ENCODE measurements around the gene SERPINA1. TPM values are rescaled to one million over a fixed set of nuclear protein-coding genes. Genes with fewer than 3 reads are reported as not detected.
"Not testable (repeated sequence)": the region's sequence is repeated elsewhere in the genome, so short reads cannot be mapped to it uniquely, and the experiment has no call there.

SERPINA1 gene
- total and polyA plus RNA-seq, 2 of the 13 experiments (the other 11 are each of a cell fraction or from before 2014, with no cell fraction given) = 3,266 to 11,015 TPM

DNA sequence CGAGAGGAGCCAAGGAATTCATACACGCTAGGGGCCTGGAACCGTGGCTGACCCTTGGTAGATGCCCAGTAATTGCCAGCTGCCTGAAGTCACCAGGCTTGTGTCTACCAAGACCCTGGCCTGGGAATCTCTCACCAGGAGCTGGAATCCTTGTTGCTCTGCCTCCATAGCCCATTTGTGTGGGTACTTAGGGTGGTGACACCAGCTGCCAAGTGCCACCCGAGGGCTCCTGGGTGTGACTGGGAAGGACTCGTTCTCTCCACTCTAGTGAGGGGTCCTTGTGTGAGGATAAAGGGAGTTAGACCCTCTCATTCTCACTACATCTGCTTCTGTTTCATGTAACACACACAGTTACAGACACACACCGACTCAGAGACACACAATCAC lies 17.9 kb downstream of the SERPINA1 start (continued):
- TF ChIP-seq RARG (CRISPR knock-in tag; IDR thresholded peaks at IDR 0.05; ENCODE audit: low read depth) = no peak
- TF ChIP-seq CENPX (CRISPR knock-in tag; IDR thresholded peaks at IDR 0.05) = no peak

DNA sequence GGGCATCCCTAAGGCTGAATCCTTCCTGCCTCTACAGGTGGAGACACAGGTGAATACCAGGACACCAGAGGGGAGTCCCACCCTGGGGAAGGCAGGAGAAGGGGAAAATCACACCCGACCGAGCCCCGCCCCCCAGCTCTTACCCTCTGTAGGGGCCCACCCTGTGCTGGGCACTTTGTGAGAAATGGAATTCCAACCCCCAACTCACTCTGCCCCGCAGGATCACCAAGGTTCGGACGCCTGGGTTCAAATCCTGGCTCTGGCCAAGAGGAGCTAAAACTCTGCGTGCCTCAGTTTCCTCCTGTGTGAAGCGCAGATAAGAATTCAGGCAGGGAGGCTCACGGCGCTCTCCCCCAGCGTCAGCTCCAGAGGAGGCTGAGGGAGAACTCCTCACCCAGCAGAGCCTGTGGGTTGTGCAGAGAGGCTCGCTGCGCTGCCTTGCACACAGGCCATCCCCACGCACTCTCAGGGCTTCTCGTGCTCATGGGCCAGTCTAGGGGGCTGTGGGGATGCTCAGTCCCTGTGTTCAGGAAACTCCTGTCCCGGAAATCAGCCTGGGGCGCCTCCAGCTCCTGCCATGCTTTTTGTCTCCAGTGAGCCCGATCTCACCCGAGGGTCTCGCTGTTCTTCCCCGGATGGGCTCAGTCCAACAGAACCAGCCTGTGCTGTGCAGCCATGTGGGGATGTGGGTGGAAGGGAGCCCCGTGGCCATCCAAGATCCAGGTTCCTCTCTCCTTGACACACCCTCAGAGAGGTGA lies 18.5 kb downstream of the SERPINA1 start:
- H3K9ac ChIP-seq (ENCODE audit: insufficient read depth, low read depth, low read length); BruUV-seq (replicated peaks); in situ Hi-C loops (cut with HindIII; ENCODE audit: extremely low pct_ligation_motif_present, low pct_unique_long_range_greater_than_20kb); FAIRE-seq; H3K27me3 ChIP-seq (ENCODE audit: control insufficient read depth in 1 of 2, insufficient read depth in 2 of 2, low read length in 2 of 2); H2AFZ ChIP-seq (ENCODE audit: low read length); H3K36me3 ChIP-seq (replicated peaks in 1 of 2; ENCODE audit: control insufficient read depth in 1 of 2, insufficient read depth in 2 of 2, low read length in 2 of 2); ATAC-seq; H3K9me3 ChIP-seq (ENCODE audit: low read length); H3K4me2 ChIP-seq (ENCODE audit: low read depth, low read length); DNase-seq (ENCODE audit: low spot score); CTCF ChIA-PET (ENCODE audit: low intra/inter-chr PET ratio, low total read pairs); H3K4me3 ChIP-seq (replicated peaks in 1 of 3; ENCODE audit: insufficient read depth in 1 of 3, low read depth in 2 of 3, low read length in 3 of 3); H4K20me1 ChIP-seq (ENCODE audit: insufficient read depth, low read length); H3K79me2 ChIP-seq (ENCODE audit: insufficient read depth, low read length): not testable (repeated sequence)
- Histone ChIP-seq H3K27ac (ENCODE audit: extremely low read length, insufficient read depth, low read length) (peak overlapping the region; percentile 68), H3K4me1 (ENCODE audit: insufficient read depth, low read length) (peaks cover 100% of the 10 kb centered on the region)
- intact Hi-C loops (cut with micrococcal nuclease; ENCODE audit: unreplicated experiment) = loop anchor here (10.0 kb wide), 1 partner anchor 235 kb away; no protein-coding TSS in a partner anchor
- POLR2A ChIA-PET = interaction anchor here (1.6 to 1.7 kb wide), 3 partner anchors 9 to 26 kb away, joined by 3 to 12 read pairs (median 8); partner anchors contain the start of gene SERPINA1
- WGBS (ENCODE audit: low lambda C conversion rate) = 85% methylated on average over 12 of the region's 22 CpGs
- peak; percentile 2 for TF ChIP-seq ZEB1 (IDR thresholded peaks at IDR 0.05; ENCODE audit: insufficient replicate concordance, low read depth)

GRCh38 chr14:94368956-94369355 lies 19.4 kb downstream of the SERPINA1 start:
- H3K79me2 ChIP-seq (ENCODE audit: insufficient read depth, low read length) = no peaks in the 10 kb centered on the region
- in situ Hi-C loops (cut with HindIII; ENCODE audit: extremely low pct_ligation_motif_present, low pct_unique_long_range_greater_than_20kb) (no loop called here), intact Hi-C loops (cut with micrococcal nuclease; ENCODE audit: unreplicated experiment) (no loop called here)
- H4K20me1 ChIP-seq (ENCODE audit: insufficient read depth, low read length) = no peaks in the 10 kb centered on the region
- no peak overlapping the region for H2AFZ ChIP-seq (ENCODE audit: low read length)
- H3K4me2 ChIP-seq (ENCODE audit: low read depth, low read length) = peak overlapping the region; percentile 58
- peak; percentile 74 for DNase-seq (ENCODE audit: low spot score)
- FAIRE-seq = peak; percentile 86
- no TSS peak for BruUV-seq (replicated peaks)
- no peak overlapping the region for H3K9ac ChIP-seq (ENCODE audit: insufficient read depth, low read depth, low read length)
- H3K36me3 ChIP-seq (replicated peaks in 1 of 2; ENCODE audit: control insufficient read depth in 1 of 2, insufficient read depth in 2 of 2, low read length in 2 of 2) = no peaks in the 10 kb centered on the region
- H3K27me3 ChIP-seq (ENCODE audit: control insufficient read depth in 1 of 2, insufficient read depth in 2 of 2, low read length in 2 of 2) = no peaks in the 10 kb centered on the region
- ATAC-seq = peak; percentile 26
- POLR2A ChIA-PET = interaction anchor here (0.6 to 1.9 kb wide), 5 partner anchors 8 to 76 kb away, joined by 3 to 12 read pairs (median 3); partner anchors contain the start of genes SERPINA1 and SERPINA10
- no peak overlapping the region for H3K4me3 ChIP-seq (replicated peaks in 1 of 3; ENCODE audit: insufficient read depth in 1 of 3, low read depth in 2 of 3, low read length in 3 of 3)
- H3K27ac ChIP-seq (ENCODE audit: extremely low read length, insufficient read depth, low read length) = peak overlapping the region; percentile 68
- H3K4me1 ChIP-seq (ENCODE audit: insufficient read depth, low read length) = peaks cover 100% of the 10 kb centered on the region
- CTCF ChIA-PET (ENCODE audit: low intra/inter-chr PET ratio, low total read pairs) = no interaction called here
- H3K9me3 ChIP-seq (ENCODE audit: low read length) = no peaks in the 10 kb centered on the region
- 8% methylated on average over 7 of the region's 7 CpGs for WGBS (ENCODE audit: low lambda C conversion rate)
- TF ChIP-seq ZNF775 (CRISPR knock-in tag; IDR thresholded peaks at IDR 0.05; ENCODE audit: borderline replicate concordance) (0 out of 2 replicates have a peak, but pooled peaks have one; percentile 76), ZNF747 (CRISPR knock-in tag; IDR thresholded peaks at IDR 0.05; ENCODE audit: borderline replicate concordance) (no peak), ZNF230 (CRISPR knock-in tag; IDR thresholded peaks at IDR 0.05) (0 out of 2 replicates have a peak, but pooled peaks have one; percentile 42), ZNF891 (CRISPR knock-in tag; IDR thresholded peaks at IDR 0.05) (no peak), NR2F1 (CRISPR knock-in tag; IDR thresholded peaks at IDR 0.05) (peak; percentile 82 to 90; a peak in 3 of 4 replicates), ZNF432 (CRISPR knock-in tag; IDR thresholded peaks at IDR 0.05; ENCODE audit: borderline replicate concordance) (no peak), SRSF9 (IDR thresholded peaks at IDR 0.05; ENCODE audit: borderline replicate concordance, insufficient read depth, low read depth, low read length, poor library complexity, severe bottlenecking) (no peak), TEAD3 (CRISPR knock-in tag; optimal IDR thresholded peaks at IDR 0.05; ENCODE audit: borderline replicate concordance) (peak; percentile 84), ADNP (CRISPR knock-in tag; IDR thresholded peaks at IDR 0.05) (peak; percentile 72; the same call in 1 of the 2 replicates), ZNF607 (CRISPR knock-in tag; IDR thresholded peaks at IDR 0.05; ENCODE audit: borderline replicate concordance) (no peak), BRCA1 (CRISPR knock-in tag; IDR thresholded peaks at IDR 0.05) (no peak), ATF7-NPFF (CRISPR knock-in tag; IDR thresholded peaks at IDR 0.05; ENCODE audit: low read depth) (no peak), NR2F6 (IDR thresholded peaks at IDR 0.05) (peak; percentile 98), NR2F6 (CRISPR knock-in tag; IDR thresholded peaks at IDR 0.05) (peak; percentile 95), ZNF430 (CRISPR knock-in tag; IDR thresholded peaks at IDR 0.05) (peak; percentile 52; the same call in 1 of the 2 replicates)
